Measurements from ENCODE around the gene DOK3.

Gene DOK3

GRCh38 chr5:177477701-177478477, 31.7 kb downstream of the DOK3 start (continued):
- TF ChIP-seq TOX (CRISPR knock-in tag; IDR thresholded peaks at IDR 0.05; ENCODE audit: borderline replicate concordance) = no peak
- TF ChIP-seq GLIS3 (CRISPR knock-in tag; IDR thresholded peaks at IDR 0.05) = no peak
- TF ChIP-seq, protein P1, sequence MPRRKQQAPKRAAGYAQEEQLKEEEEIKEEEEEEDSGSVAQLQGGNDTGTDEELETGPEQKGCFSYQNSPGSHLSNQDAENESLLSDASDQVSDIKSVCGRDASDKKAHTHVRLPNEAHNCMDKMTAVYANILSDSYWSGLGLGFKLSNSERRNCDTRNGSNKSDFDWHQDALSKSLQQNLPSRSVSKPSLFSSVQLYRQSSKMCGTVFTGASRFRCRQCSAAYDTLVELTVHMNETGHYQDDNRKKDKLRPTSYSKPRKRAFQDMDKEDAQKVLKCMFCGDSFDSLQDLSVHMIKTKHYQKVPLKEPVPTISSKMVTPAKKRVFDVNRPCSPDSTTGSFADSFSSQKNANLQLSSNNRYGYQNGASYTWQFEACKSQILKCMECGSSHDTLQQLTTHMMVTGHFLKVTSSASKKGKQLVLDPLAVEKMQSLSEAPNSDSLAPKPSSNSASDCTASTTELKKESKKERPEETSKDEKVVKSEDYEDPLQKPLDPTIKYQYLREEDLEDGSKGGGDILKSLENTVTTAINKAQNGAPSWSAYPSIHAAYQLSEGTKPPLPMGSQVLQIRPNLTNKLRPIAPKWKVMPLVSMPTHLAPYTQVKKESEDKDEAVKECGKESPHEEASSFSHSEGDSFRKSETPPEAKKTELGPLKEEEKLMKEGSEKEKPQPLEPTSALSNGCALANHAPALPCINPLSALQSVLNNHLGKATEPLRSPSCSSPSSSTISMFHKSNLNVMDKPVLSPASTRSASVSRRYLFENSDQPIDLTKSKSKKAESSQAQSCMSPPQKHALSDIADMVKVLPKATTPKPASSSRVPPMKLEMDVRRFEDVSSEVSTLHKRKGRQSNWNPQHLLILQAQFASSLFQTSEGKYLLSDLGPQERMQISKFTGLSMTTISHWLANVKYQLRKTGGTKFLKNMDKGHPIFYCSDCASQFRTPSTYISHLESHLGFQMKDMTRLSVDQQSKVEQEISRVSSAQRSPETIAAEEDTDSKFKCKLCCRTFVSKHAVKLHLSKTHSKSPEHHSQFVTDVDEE (CRISPR knock-in tag; IDR thresholded peaks at IDR 0.05) = no peak

DNA sequence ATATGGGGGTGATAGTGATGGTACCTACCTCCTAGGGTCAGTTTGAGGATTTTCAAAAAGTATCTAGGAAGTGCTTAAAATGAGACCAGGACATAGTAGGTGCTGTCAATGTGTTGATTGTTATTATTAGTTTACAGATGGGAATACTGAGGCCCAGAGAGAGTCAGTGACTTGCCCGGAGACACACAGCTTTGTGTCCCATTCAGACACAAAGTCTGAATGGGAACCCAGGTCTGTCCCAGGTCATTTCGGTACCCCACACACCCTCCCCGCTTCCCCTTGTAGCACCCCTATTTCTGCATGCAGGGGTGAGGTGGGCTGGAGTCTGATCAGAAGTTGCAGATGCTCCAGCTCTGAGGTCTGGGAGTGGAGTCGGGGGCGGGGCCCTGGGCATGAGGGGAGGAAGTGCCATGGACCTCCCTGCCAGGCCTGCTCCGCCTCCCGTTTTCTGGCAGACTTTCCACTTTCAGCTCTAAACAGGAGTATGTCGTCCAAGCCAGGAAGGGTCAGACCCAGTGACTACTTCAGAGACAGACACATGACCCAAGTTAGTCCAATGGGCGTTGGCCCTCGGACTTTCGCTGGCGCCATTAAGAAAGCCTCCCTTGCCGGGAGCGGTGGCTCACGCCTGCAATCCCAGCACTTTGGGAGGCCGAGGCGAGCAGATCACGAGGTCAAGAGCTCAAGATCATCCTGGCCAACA, 32.9 kb downstream of the DOK3 start:
- TF ChIP-seq, protein P1 (CRISPR knock-in tag; IDR thresholded peaks at IDR 0.05) = no peak
- no peak for TF ChIP-seq ZFP30 (CRISPR knock-in tag; IDR thresholded peaks at IDR 0.05)
- no peak for TF ChIP-seq ZNF8 (CRISPR knock-in tag; IDR thresholded peaks at IDR 0.05)
- no peak for TF ChIP-seq ESRRG (CRISPR knock-in tag; IDR thresholded peaks at IDR 0.05)
- no peak for TF ChIP-seq GLIS3 (CRISPR knock-in tag; IDR thresholded peaks at IDR 0.05)
- no peak for TF ChIP-seq CSDC2 (CRISPR knock-in tag; IDR thresholded peaks at IDR 0.05)
- TF ChIP-seq OSR1 (CRISPR knock-in tag; IDR thresholded peaks at IDR 0.05) = no peak
- TF ChIP-seq, protein P2, sequence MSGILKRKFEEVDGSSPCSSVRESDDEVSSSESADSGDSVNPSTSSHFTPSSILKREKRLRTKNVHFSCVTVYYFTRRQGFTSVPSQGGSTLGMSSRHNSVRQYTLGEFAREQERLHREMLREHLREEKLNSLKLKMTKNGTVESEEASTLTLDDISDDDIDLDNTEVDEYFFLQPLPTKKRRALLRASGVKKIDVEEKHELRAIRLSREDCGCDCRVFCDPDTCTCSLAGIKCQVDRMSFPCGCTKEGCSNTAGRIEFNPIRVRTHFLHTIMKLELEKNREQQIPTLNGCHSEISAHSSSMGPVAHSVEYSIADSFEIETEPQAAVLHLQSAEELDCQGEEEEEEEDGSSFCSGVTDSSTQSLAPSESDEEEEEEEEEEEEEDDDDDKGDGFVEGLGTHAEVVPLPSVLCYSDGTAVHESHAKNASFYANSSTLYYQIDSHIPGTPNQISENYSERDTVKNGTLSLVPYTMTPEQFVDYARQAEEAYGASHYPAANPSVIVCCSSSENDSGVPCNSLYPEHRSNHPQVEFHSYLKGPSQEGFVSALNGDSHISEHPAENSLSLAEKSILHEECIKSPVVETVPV (CRISPR knock-in tag; IDR thresholded peaks at IDR 0.05) = no peak
- no peak for TF ChIP-seq ARNTL (CRISPR knock-in tag; IDR thresholded peaks at IDR 0.05; ENCODE audit: borderline replicate concordance, low read depth)
- no peak for TF ChIP-seq ZNF565 (CRISPR knock-in tag; conservative IDR thresholded peaks at IDR 0.05; ENCODE audit: low read depth)
- no peak for TF ChIP-seq BACH2 (CRISPR knock-in tag; IDR thresholded peaks at IDR 0.05; ENCODE audit: borderline replicate concordance)
- TF ChIP-seq PPARA (CRISPR knock-in tag; IDR thresholded peaks at IDR 0.05; ENCODE audit: borderline replicate concordance) = no peak
- TF ChIP-seq ZC3H10 (CRISPR knock-in tag; IDR thresholded peaks at IDR 0.05) = no peak
- no peak for TF ChIP-seq ZNF70 (CRISPR knock-in tag; IDR thresholded peaks at IDR 0.05)
- no peak for TF ChIP-seq SNAI2 (CRISPR knock-in tag; IDR thresholded peaks at IDR 0.05)
- TF ChIP-seq, protein P3, sequence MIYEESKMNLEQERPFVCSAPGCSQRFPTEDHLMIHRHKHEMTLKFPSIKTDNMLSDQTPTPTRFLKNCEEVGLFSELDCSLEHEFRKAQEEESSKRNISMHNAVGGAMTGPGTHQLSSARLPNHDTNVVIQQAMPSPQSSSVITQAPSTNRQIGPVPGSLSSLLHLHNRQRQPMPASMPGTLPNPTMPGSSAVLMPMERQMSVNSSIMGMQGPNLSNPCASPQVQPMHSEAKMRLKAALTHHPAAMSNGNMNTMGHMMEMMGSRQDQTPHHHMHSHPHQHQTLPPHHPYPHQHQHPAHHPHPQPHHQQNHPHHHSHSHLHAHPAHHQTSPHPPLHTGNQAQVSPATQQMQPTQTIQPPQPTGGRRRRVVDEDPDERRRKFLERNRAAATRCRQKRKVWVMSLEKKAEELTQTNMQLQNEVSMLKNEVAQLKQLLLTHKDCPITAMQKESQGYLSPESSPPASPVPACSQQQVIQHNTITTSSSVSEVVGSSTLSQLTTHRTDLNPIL (CRISPR knock-in tag; IDR thresholded peaks at IDR 0.05; ENCODE audit: low read depth) = no peak
- TF ChIP-seq ZFP3 (CRISPR knock-in tag; IDR thresholded peaks at IDR 0.05) = no peak
- no peak for TF ChIP-seq PATZ1 (CRISPR knock-in tag; IDR thresholded peaks at IDR 0.05; ENCODE audit: borderline replicate concordance)
- TF ChIP-seq TOX (CRISPR knock-in tag; IDR thresholded peaks at IDR 0.05; ENCODE audit: borderline replicate concordance) = no peak
- TF ChIP-seq TCF4 (CRISPR knock-in tag; IDR thresholded peaks at IDR 0.05; ENCODE audit: borderline replicate concordance) = no peak
- ATAC-seq = no peak

Data from SK-N-SH treated with all-trans-retinoic acid at 6 μM for 48 hours (cell line).